ENCODE results near the gene CD74.

CD74 gene

DNA sequence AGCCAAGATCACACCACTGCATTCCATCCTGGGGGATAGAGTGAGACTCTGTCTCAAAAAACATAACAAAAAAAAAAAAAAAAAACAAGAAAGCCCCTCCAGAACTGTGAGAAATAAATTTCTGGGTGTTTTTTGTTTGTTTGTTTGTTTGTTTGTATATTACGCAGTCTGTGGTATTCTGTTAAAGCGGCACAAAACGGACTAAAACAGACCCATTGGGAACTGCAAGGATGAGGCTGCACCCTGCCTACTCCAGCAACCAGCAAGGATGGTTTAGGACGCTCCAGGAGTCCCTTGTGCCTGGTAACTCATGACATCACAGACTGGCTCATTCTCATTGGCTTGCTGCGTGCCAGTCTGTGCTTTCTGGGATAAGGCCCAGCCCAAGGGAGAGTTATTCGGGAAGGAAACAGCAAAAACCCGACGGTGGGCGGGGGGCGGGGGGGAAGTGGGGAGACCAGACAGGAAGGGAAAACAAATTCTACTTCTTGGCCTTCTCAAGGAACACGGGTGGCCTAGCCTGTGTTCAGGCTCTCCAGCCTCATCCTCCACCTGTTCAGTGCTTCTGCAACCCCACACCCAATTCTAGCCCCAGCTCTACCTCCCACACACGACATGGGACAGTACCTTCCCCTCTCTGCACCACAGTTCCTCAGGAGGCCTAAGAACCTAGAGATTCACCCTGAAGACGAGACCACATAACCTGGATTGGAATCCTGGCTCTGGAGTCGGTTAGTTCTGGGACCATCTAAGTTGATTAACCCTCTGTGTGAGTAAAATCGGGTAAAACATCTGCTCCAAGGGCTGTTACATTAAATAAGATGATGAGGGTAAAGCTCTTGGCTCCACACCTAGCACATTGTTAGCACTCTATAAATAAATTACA lies 2.8 kb downstream of the CD74 start:
- DNase-seq = peak; percentile 81

GRCh38 chr5:150408231-150408943 lies 4.3 kb downstream of the CD74 start:
- DNase-seq = no peak

DNA sequence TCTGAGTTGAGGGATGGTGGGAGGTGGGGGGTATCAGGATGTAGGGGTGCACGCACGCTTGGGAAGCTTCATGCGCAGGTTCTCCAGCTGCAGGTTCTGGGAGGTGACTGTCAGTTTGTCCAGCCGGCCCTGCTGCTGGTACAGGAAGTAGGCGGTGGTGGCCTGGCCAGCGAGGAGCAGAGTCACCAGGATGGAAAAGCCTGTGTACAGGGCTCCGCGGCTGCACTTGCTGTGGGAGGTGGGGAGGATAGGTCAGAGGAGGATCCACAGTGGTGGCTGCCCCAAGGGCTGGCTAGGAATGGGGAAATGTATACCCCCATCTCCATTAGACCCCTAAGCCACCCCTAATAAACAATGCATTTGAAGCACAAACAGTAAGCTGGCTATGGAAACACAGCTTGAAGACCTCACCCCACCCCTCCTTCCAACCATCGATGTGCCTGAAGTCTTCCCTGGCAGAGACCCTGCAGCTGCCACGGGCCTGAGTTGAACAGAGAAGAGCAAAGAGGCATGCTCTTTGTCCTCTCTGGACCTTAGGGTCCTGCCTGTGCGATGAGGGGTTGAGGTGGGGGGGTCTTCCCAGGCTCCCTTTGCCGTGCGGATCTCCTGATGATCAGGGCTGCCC lies 5.5 kb downstream of the CD74 start:
- no peak for DNase-seq

GRCh38 chr5:150406723-150407095 lies 6.0 kb downstream of the CD74 start:
- no peak for DNase-seq

- no peak for DNase-seq
These were observed 6.5 kb downstream of the CD74 start for GRCh38 chr5:150406103-150406722.

GRCh38 chr5:150404941-150405816 lies 7.5 kb downstream of the CD74 start:
- DNase-seq = no peak

DNA sequence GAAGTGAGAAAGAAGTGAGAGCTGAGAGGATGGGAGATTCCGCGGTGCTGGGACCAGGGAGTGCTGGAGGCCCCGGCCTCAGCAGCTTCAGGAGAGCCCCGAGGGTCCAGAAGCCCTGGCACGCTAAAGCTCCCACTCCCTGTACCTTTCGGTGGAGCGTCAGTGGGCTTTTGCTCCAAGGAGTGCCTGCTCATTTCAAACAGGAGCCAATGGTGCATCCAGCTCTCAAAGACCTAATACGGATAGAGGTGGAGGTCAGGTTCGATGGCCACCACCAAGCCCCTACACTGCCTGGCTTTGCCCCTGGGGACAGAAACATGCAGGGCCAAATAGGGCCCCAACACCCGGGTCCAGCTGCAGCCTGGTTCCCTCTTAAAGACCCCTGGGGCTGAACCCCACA lies 8.2 kb downstream of the CD74 start:
- DNase-seq = no peak

GRCh38 chr5:150404121-150404520 lies 8.6 kb downstream of the CD74 start:
- no peak for DNase-seq

- DNase-seq = no peak
These were observed 9.8 kb downstream of the CD74 start for GRCh38 chr5:150402901-150403342.

DNA sequence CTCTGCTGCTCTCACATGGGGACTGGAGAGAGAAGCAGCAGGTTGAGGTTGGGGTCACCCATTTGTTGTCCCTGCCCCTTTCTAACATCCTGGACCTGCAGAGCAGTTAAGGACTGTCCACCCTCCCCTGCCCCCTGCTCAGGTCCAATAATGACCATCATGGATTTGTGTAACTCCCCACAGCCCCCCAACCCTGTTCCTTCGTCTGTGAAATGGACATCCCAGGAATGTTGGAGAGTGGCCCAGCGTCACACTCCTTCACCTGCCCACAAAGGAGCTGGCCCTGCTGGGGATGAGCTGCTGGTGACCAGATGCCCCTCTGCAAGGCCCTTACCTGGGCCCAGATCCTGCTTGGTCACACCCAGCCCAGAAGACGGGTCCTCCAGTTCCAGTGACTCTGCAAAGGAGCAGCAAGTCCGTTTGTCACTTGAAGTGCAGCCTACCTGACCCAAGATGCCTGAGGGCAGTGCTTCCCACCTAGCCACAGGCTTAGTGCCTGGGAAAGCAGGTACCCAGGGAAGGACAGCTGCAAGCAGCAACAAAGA lies 10.4 kb downstream of the CD74 start:
- no peak for DNase-seq

DNA sequence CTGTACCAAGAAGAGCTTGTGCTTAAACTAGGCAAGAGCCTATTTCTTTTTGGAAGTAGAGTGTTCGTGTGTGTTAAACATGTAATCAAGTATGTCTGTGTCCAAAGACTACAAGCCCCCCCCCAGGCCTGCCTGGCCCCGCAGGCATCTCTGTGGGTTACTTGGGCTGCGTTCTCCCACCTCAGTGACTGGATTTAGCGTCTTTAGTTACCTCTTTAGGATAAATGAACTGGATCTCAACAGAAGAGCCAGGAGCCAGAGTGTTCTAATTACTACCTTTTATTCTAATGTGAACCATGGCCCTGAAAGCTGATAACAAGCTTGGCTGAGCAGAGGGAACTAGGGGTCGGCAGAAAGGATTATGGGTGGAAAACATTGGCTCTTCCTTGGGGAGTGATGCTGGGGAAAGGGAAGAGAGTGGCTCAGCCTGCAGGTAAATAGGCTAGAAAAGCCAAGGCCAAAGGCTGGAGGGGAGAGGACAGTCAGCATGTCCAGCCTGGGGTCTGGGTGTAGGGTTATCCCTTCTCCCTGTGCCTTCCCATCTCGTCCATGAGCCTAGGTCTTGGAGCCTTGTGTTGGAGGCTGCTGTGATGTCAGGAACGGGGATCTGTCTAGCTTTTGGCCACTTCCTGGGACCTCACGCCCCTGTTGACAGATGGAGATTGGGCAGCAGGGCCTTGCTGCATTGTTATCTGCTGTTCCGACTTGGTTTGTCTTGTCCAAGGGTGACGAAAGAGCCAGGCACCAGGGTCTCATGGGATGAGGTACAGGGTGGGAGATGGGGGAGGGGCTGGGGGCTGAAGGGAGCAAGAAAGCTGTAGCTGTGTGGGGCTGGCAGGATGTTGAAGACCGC lies 11.1 kb downstream of the CD74 start:
- DNase-seq = no peak

DNA sequence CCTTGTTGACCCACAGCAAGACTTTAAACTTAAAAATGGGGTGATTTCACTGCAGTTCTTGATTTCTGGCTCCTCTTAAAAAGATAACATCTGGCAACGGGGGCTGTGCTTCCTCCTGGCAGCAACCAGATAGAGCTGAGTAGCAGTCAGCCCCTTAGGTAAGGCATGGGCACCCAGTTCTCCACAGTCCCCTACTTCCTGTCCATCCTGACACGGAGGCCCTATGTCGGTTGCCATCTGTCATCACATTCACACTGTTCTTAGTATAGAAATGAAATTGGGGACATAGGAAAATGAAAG lies 11.7 kb downstream of the CD74 start:
- no peak for DNase-seq

GRCh38 chr5:150400316-150401075 lies 12.2 kb downstream of the CD74 start:
- DNase-seq = no peak

- peak; percentile 10 for DNase-seq
These were observed 13.0 kb downstream of the CD74 start for GRCh38 chr5:150399524-150400211.

DNA sequence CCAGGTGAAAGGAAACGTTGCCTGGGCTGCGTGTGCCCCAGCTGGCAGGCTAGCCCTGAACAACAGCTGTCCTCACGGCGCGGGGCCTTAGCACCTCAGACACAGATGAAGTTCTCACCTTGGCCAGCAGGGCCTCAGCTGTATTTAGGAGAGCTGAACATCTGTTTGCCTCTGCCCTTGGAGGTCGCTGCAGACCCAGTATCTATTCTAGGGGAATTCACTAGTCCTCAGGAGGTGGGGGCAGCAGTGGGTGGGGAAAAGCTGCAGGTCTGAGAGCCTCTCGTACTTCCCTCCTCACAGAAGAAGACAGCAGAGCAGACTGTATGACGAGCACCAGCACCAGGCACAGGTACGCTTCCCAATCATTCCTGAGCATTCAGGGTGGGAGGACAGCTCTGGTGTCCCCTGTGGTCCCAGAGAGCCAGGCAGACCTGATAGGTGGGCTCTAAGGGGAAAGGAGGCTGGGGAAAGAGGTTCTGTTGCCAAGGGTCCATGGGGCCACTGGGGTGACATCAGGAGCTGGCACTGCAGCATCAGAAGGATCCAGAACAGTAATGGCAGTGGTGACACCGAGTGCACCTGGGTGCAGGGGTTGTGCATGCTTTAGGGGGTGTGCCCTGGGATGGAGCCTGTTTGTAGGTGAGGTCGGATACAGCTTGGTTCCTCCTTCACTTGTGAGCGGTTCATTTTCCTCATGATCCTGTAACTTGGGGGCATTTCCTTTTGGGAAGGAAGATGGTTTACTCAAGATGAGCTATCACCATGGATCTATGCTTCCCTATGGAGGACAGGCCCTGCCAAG lies 13.8 kb downstream of the CD74 start:
- DNase-seq = no peak

- no peak for DNase-seq
These were observed 14.7 kb downstream of the CD74 start for GRCh38 chr5:150397782-150398721.

DNA sequence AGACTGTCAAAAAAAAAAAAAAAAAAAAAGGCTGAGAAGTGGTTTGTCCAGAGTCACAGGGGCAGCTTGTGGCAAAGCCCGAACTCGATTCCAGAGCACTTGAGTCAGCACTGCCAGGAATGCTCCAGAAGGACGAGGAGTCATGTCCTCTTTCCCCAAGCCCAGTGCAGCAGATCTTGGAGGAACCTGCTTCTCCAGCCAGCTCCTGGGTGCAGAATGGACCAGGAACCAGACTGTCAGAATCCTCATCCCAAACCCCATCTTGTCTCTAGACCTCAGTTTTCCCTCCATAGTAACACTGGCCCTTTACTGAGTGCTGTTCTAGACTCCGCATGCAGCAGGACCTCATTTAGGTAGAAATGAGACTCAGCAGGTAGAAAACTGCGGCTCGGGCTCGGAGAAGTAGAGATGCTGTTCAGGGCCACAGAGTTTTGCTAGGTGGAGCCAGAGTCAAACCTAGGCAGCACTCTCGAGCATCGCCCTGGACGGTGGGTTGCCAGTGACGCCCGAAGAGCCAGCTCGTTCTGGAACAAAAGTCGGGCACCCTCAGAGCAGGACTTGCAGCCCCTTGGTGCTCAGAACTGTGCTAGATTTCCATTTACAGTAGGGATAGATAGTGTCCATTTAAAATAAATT lies 15.4 kb downstream of the CD74 start:
- no peak for DNase-seq

Measured in fibroblast of skin of abdomen (primary cell).